Motor neuron (in vitro differentiated cells): Measurements from ENCODE around the gene FAM237A. TPM values are rescaled to one million over a fixed set of nuclear protein-coding genes. Genes with fewer than 3 reads are reported as not detected.

Experiments
- ATAC-seq, 8 experiments: fragments of 200-7000 bp; cut with Tn5 transposase; replicated peaks in 6 of 8; 2 replicates each; pipeline ENCODE4 v1.8.0; 2021; ENCODE audit warnings: mild to moderate bottlenecking in 8 of 8, moderate library complexity in 8 of 8
- H3K27ac ChIP-seq, 2 donors: fragments of 250-450 bp; sonication (Bioruptor Pico); 2 replicates each; pipeline ENCODE4 v1.9.0; 2021; ENCODE audit warnings: antibody characterized with exemption in 2 of 2, mild to moderate bottlenecking in 2 of 2, moderate library complexity in 1 of 2
- H3K4me1 ChIP-seq, 2 donors: fragments of 250-450 bp; sonication (Bioruptor Pico); replicated peaks in 1 of 2; 2 replicates each; pipeline ENCODE4 v1.6.1; 2021; ENCODE audit warnings: antibody characterized with exemption in 2 of 2, mild to moderate bottlenecking in 2 of 2, moderate library complexity in 1 of 2
- H3K4me3 ChIP-seq, 5 donors: fragments of 250-450 bp; sonication (Bioruptor Pico); 2 replicates each; pipeline ENCODE4 v1.9.0; 2021; ENCODE audit warnings: antibody characterized with exemption in 5 of 5, mild to moderate bottlenecking in 5 of 5, moderate library complexity in 4 of 5
- WGBS, 10 experiments: fragments of 450-650 bp; shearing (Covaris generic); methylation state at CpG; one replicate each; pipeline ENCODE4 v1.0.0; 2022; 5-methylcytosine and 5-hydroxymethylcytosine counted together
- in situ Hi-C, 9 experiments: fragments of 400-800 bp; cut with MboI; loops; one replicate each; pipeline ENCODE4 v1.15.0; 2021; ENCODE audit warnings: low sequenced_read_pairs in 9 of 9, low pct_unique_long_range_greater_than_20kb in 2 of 9; ENCODE audit not compliant: unreplicated experiment in 9 of 9
- total RNA-seq, 8 experiments: library from RNA; unstranded; fragments of 300-600 nt; gene quantifications; 2 replicates each; pipeline versions ENCODE4 v1.2.3 to v1.2.4, GENCODE V29; 2022

The FAM237A gene
- total RNA-seq, 8 experiments from 2014 or later: 0.33 to 10.3 (median 7.3) TPM; not detected in 5

DNA sequence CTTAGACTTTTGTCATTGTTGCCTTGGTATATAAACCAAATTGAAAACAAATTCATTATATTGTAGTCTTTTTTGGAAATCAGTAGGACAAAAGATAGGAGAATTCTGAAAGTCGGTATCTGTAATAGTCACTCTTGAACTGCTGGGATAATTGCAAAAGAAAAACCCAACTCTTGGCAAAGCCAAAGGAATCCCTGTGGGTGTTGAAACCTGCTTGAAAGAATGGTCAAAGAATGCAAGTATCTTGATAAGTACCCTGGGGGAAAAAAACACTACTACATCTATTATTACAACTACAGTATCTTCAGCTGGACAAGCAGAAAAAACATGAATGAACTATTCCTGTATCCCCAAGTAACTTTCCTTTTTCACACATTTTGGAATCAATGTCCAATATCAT is 7.3 kb upstream of the FAM237A start:
- Histone ChIP-seq H3K27ac (no peak overlapping the region), H3K4me3 (no peak overlapping the region), H3K4me1 (no peaks in the 10 kb centered on the region)
- 13 to 100% (median 67%) methylated on average over 1 of the region's 1 CpG; no CpG with 5 or more reads in 4 of the 10 experiments for WGBS, 10 experiments
- ATAC-seq: no peak
- in situ Hi-C loops: no loop called here

DNA sequence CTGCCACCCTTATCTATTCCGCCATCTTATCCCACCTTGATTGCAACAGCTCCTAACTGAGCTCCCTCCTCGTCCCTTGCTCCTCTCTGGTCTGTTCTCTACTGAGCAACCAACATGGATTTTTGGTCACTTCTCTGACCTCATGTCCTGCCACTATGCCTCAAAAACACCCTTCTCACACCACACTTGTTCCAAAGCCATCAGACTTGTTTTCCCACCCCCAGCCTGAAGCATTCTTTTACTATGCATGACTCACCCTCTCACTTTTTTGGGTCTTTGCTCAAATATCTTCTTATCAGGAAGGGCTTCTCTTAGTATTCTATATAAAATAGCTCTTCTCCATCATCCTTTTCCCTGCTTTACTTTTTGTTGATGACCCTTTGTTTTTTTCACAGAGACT is 2.7 kb upstream of the FAM237A start:
- Histone ChIP-seq H3K4me3 (no peak overlapping the region), H3K4me1 (peaks cover 3 to 4% of the 10 kb centered on the region in 2 donors), H3K27ac (no peak overlapping the region)
- in situ Hi-C loops: no loop called here
- WGBS, 10 experiments: 0 to 60% (median 22%) methylated on average over 1 to 2 of the region's 2 CpGs; no CpG with 5 or more reads in 1 of the 10 experiments
- no peak for ATAC-seq

DNA sequence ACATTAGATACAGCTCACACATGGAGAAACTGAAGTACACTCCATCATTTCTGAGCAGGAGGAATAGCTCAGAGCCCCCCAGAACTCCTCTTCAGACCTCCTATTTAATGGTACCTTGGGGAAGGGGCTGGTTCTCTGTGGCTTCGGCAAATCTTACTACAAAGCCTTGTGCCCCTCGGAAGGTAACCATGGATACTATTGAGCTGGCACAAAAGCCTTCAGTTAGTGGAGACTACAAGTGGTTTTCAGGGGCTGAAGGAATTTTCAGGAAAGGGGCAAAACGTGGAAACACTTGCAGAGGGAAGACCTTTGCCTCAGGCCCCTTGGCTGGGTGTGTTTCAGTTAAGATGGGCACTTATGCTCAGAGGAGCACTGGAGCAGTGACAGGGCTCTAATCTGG is 1.1 kb upstream of the FAM237A start:
- ATAC-seq: no peak
- WGBS, 10 experiments: 10 to 25% (median 20%) methylated on average over 1 to 3 of the region's 3 CpGs; no CpG with 5 or more reads in 5 of the 10 experiments
- in situ Hi-C loops: no loop called here
- no peak overlapping the region for H3K27ac ChIP-seq
- H3K4me3 ChIP-seq: no peak overlapping the region
- peaks cover 3 to 4% of the 10 kb centered on the region in 2 donors for H3K4me1 ChIP-seq

DNA sequence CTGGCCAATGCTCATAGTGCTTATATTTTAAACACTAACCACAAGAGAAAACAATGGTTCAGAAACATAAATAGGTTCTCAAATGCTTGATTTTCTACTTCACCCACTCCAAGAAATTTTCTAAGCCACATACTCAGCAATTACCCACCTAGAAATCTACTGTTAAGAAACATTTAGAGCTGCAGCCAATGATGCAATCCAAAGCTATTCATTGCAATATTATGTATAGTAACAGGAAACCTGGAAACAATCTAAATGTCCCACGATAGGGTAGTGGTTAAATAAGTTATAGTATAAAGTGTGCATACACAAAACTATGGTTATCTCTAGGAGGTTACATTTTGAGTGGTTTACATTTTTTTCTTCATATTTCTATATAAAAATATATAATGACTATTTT is 5.7 kb downstream of the FAM237A start:
- Histone ChIP-seq H3K4me3 (no peak overlapping the region), H3K27ac (no peak overlapping the region), H3K4me1 (no peaks in the 10 kb centered on the region)
- in situ Hi-C loops: no loop called here
- 8 to 100% (median 58%) methylated on average over 1 of the region's 1 CpG for WGBS, 10 experiments
- ATAC-seq: no peak

DNA sequence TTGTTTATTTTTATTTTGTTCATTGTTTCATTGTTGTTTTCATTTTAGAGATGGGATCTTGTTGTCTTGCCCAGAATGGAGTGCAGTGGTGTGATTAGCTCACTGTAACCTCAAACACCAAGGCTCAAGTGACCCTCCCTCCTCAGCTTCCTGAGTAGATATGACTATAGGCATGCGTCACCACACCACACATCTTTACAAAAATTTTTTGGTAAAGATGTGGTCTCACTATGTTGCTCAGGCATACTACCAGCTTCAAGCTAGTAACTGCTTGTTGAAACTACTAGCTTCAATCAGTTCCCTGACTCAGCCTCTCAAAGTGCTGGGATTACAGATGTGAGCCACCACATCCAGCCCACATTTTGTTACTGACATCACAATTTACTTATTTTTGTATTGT is 14.8 kb downstream of the FAM237A start:
- WGBS, 10 experiments: 71 to 100% (median 100%) methylated on average over 1 of the region's 1 CpG; no CpG with 5 or more reads in 4 of the 10 experiments
- Histone ChIP-seq H3K4me3 (no peak overlapping the region), H3K4me1 (no peaks in the 10 kb centered on the region), H3K27ac (no peak overlapping the region)
- in situ Hi-C loops: no loop called here
- no peak for ATAC-seq

DNA sequence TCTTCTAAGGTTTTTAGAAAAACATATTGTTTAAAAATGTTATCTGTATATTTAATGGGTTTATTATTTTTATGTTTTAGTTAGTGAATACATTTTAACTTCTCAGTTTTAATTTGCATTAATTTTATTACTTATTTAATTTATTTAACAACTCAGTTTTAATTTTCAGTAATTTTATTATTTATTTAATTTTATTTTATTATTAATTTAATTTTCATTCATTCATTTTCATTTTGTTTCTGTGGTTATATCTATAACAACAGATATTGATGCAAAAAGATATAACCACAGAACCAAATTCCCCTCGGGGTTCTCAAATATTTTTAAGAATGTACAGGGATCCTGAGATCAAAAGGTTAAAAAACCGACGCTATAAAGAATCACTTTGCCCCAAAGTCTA is 23.0 kb downstream of the FAM237A start:
- 10 to 100% (median 80%) methylated on average over 1 to 3 of the region's 3 CpGs; no CpG with 5 or more reads in 1 of the 10 experiments for WGBS, 10 experiments

DNA sequence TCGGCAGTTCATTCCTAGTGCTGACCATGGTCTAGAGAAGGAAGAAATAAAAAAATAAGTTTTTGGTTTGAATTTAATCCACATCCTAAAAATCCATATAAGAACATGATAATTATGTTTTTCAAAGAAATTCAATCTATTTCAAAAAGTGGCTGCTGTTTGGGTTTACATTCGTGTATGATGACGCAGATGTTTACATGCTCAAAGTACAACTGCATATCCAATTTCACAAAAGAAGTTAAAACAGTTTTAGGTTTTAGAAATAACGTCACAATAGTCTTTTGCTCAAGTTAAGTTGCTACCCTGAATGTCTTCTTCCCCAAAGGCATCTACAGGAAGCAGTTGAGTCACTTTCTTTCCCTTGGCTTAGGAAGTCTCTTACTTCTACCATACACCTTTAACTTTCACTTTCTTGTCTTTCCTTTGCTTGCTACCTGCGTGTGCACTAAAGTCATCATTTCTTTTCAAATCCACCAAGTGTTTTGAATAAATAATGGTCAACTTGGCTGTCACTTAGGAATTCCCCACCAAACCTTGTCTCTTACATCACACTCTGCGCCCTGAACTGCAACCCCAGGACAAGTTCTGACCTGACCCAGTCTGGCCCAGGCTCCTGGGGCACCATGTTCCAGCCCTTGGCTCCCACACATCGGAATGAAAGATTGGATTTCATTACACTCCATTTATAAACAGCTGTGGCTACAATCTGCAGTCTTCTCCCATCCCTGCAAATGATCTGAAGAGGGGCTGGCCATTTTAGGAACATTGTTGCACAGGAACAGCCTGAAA is 28.4 kb downstream of the FAM237A start:
- no peaks in the 10 kb centered on the region for H3K4me1 ChIP-seq
- no peak overlapping the region for H3K27ac ChIP-seq
- no peak overlapping the region for H3K4me3 ChIP-seq
- WGBS, 10 experiments: 54 to 100% (median 82%) methylated on average over 1 to 7 of the region's 7 CpGs
- in situ Hi-C loops: no loop called here
- no peak for ATAC-seq

More for the DNA sequence above, 23.0 kb downstream of the FAM237A start:
- ATAC-seq: no peak
- H3K4me1 ChIP-seq: no peaks in the 10 kb centered on the region
- in situ Hi-C loops: no loop called here
- no peak overlapping the region for H3K27ac ChIP-seq
- H3K4me3 ChIP-seq: no peak overlapping the region

DNA sequence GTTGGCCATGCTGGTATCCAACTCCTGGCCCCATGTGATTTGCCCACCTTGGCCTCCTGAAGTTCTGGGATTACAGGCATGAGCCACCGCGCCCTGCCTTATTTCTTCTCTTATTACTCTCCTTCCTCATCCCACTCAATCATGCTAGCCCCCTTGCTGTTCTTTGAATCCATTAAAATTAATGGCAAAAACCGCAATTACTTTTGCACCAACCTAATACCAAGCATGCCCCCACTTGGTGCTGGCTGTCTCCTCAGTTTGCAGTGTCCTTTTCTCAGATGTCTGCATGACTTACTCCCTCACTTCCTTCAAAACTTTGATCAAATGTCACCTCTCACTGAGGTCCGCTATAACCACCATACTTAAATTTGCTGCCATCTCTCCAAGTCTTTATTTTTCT is 41.3 kb downstream of the FAM237A start:
- 33 to 100% (median 84%) methylated on average over 2 to 4 of the region's 4 CpGs; no CpG with 5 or more reads in 2 of the 10 experiments for WGBS, 10 experiments
- no peaks in the 10 kb centered on the region for H3K4me1 ChIP-seq
- no peak for ATAC-seq
- H3K27ac ChIP-seq: no peak overlapping the region
- in situ Hi-C loops: loop anchor here in 3 of 9 experiments (25.0 kb wide), 3 partner anchors 304 to 804 kb away; no protein-coding TSS in a partner anchor
- H3K4me3 ChIP-seq: no peak overlapping the region

DNA sequence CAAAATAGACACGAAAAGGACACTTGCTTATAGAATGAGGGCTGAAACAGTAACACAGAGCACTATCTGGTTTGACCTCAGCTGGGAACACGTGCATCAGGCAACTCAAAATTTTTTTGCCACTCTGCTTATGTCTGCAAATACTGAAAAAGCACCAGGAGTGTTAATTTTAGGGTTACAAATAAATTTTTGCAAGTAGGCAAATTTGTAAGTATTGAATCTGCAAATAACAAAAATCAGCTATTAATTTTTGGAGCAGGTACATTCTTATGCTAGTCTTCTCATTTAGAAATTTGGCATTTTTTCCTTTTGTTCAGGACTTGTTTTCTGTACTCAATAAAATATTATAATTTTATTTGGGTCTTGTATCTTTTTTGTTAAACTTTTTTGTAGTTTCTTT is 46.2 kb downstream of the FAM237A start:
- 0 to 86% (median 67%) methylated on average over 1 to 2 of the region's 2 CpGs for WGBS, 10 experiments
- Histone ChIP-seq H3K27ac (no peak overlapping the region), H3K4me1 (no peaks in the 10 kb centered on the region), H3K4me3 (no peak overlapping the region)
- no peak for ATAC-seq
- in situ Hi-C loops: loop anchor here in 3 of 9 experiments (25.0 kb wide), 3 partner anchors 299 to 799 kb away; no protein-coding TSS in a partner anchor

DNA sequence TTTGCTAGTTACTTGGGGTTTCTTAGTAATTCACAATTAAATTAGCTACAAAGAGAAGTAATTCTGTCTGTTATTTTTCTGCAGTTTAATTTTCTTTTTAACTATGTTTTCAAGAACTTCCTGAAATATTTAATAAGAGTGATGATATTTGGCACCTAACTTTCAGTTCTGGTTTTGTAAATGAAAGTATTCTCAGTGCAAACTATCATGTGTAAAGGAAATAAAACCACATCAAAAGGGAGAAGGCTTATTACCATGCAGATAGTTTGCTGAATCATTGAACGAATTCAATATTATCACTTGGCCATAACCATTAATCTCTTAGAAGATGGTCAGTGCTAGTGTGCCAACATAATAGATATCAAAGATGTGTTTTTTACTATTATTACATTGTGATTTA is 46.7 kb downstream of the FAM237A start:
- Histone ChIP-seq H3K4me1 (no peaks in the 10 kb centered on the region), H3K27ac (no peak overlapping the region), H3K4me3 (no peak overlapping the region)
- 17 to 100% (median 75%) methylated on average over 1 of the region's 1 CpG; no CpG with 5 or more reads in 1 of the 10 experiments for WGBS, 10 experiments
- in situ Hi-C loops: loop anchor here in 3 of 9 experiments (25.0 kb wide), 3 partner anchors 298 to 798 kb away; no protein-coding TSS in a partner anchor
- no peak for ATAC-seq

DNA sequence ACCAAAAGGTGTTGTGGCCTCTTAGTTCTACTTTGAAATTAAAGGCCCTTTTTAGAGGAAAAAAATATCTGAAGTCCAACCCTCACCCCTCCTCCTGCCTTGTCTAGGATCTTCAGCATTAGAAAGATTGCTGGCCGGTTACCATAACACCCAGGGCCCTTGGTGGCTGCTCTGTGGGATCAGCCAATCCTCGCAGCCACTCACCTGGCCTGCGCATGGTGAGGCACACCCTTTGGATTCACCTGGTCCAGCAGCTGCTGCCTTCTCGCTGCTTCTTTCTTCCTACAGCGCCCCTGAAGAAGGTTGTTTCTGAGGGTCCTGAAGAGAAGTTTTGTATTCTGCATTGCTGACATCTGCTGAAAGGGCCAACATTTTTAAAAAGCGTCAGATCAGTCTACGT is 50.7 kb downstream of the FAM237A start:
- ATAC-seq: no peak
- 43 to 95% (median 73%) methylated on average over 2 to 6 of the region's 7 CpGs; no CpG with 5 or more reads in 3 of the 10 experiments for WGBS, 10 experiments
- Histone ChIP-seq H3K4me1 (no peaks in the 10 kb centered on the region), H3K4me3 (no peak overlapping the region), H3K27ac (no peak overlapping the region)
- in situ Hi-C loops: loop anchor here in 4 of 9 experiments (10.0 to 25.0 kb wide), 4 partner anchors 82 to 794 kb away; no protein-coding TSS in a partner anchor

DNA sequence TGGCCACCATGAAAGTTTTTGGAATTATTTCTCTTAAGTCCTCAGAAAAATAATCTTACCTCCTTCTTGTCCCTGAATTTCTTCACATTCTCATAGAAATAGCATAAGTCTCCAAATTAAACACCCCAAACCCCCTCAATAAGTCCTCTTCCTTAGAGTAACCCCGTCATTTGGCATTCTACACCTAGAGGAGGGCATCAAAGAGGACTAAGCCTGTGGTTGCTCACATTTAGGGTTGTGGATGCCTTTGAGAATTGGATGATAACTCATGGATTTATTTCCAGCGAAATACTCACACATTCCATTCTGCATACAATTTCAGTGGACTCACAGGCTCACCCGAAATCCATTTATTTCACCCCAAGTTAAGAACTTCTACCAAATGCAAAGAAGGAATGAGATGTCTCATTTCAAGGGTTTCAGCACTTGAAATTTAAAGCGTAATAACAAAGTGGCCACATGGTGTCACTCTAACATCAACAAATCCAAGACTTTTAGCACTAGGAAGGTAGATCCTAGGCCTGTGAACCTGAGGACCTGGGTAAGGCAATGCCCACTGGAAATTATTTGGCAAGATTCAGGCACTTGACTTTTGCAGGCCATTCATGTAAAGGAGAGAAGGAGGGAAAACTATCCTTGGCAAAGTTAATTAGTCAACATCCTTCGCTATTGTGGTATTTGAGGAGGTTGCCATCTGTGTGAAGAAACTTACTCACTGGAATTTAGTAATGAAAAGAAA is 51.3 kb downstream of the FAM237A start:
- Histone ChIP-seq H3K4me3 (no peak overlapping the region), H3K4me1 (no peaks in the 10 kb centered on the region), H3K27ac (no peak overlapping the region)
- in situ Hi-C loops: loop anchor here in 4 of 9 experiments (10.0 to 25.0 kb wide), 4 partner anchors 81 to 794 kb away; no protein-coding TSS in a partner anchor
- ATAC-seq: peak in 7 of 8 experiments; percentile 42 to 85 (median 62)
- WGBS, 10 experiments: 0 to 50% (median 23%) methylated on average over 1 to 5 of the region's 5 CpGs; no CpG with 5 or more reads in 1 of the 10 experiments

DNA sequence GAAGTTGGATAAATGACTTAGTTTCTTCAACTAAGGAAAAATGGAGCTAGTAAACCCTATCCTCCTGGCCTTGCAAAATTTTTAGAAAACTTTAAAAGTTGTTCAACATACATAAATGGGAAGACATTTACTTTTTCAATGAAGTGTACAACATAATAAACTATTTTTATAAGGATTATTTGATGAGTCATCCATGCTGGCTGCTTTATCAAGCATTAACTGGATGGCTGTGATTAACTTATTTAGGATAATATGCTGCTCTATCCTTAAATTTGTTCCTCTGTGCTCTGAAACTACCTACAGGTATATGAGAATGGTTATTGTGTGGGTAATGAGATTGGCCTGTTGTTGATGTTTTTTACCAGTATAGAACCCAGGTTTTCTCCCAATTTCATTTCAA is 54.6 kb downstream of the FAM237A start:
- in situ Hi-C loops: loop anchor here in 4 of 9 experiments (10.0 to 25.0 kb wide), 4 partner anchors 78 to 790 kb away; no protein-coding TSS in a partner anchor
- Histone ChIP-seq H3K27ac (no peak overlapping the region), H3K4me3 (no peak overlapping the region), H3K4me1 (no peaks in the 10 kb centered on the region)
- ATAC-seq: no peak
